ENCODE data around the gene C2orf15. TPM values are rescaled to one million over a fixed set of nuclear protein-coding genes. Genes with fewer than 3 reads are reported as not detected.

The C2orf15 gene, protein sequence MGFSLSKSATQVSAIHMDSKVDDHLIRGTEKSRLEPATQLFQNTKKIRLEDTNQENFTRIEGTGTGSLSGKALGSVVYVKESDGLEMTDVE
- total RNA-seq: under 0.01 TPM in 1 of 2 replicates, not detected in the other
- 0.07 and 0.09 TPM in 2 replicates for polyA plus RNA-seq
- polyA plus RNA-seq (2012): 0.09 and 0.13 TPM in 2 replicates
- polyA minus RNA-seq (ENCODE audit: low replicate concordance): not detected in 2 replicates

DNA sequence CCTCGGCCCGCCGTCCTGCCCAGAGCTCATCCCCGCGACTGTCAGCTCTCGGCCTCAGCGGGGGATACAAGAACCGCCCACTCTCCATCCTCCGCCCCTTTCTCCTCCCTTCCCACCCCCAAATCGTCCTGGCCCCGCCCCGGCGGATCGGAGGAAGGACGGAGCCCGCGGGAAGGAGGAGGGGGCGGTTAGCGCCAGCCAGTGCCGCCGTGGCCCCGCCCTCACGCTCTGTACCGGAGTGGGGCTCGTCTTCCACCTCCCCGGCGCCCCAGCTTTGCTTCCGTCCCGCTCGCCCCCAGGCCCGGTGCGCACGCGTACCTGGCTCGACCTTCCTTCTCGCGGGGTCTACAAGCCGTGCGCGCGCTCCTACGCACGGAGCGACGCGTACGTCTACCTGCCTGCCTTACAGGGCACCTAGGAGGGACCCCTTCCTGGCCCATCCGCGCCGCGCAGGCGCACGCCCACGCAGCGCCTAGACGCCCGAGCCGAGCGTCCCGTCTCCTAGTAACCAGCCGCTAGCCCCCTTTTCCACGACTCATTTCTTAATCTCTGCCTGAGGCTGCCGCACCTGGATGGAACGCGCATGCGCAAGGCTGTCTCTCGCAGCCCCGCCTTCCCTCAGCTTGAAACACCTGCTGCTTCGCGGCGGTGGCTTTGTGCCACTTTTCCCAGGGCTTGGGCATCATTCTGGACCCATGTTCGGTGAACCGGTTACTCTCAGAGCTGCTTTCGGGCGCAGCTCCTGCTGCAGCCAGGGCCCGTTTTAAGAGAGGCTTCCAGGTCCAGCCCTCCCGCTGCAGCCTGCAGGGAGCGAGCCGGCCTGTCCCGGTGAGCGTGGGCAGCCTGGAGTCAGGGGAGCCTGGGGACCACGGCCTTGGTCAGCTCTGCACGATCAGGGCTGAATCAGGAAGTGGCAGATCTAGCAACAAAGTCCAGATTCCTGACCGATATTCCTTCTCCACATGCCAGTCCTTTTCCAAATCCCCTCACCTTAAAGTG lies at the start of gene C2orf15:
TSS of gene C2orf15 (plus strand) at position 598 of the 999 bp plus-strand sequence. CDS start 8,852 bp downstream, outside the sequence.
- Histone ChIP-seq H3K4me2 (ENCODE audit: extremely low read depth, insufficient read depth, low read length) (peak within 1 kb of the TSS; percentile 85), H3K4me1 (ENCODE audit: control insufficient read depth, extremely low read depth, insufficient read depth, low read length) (peaks cover 2% of the 10 kb centered on the region), H2AFZ (ENCODE audit: low read length) (peak within 1 kb of the TSS; percentile 87), H3K9ac (ENCODE audit: insufficient read depth, low read length) (peak within 1 kb of the TSS; percentile 42), H3K4me3 (replicated peaks in 1 of 4; ENCODE audit: control extremely low read depth in 1 of 4, insufficient read depth in 1 of 4, low read depth in 3 of 4, low read length in 4 of 4) (peak within 1 kb of the TSS; percentile 63 to 91 (median 74)), H3K27ac (ENCODE audit: insufficient read depth, low read length) (no peak within 1 kb of the TSS), H3K36me3 (ENCODE audit: control insufficient read depth, insufficient read depth, low read length) (no peaks in the 10 kb centered on the region), H3K79me2 (ENCODE audit: control insufficient read depth, insufficient read depth, low read length) (no peaks in the 10 kb centered on the region), H4K20me1 (ENCODE audit: control insufficient read depth, extremely low read depth, insufficient read depth, low read length) (no peaks in the 10 kb centered on the region), H3K27me3 (ENCODE audit: control insufficient read depth, insufficient read depth, low read length) (no peaks in the 10 kb centered on the region), H3K9me3 (ENCODE audit: control insufficient read depth, insufficient read depth, low read depth, low read length) (no peaks in the 10 kb centered on the region)
- TF ChIP-seq, protein P1, sequence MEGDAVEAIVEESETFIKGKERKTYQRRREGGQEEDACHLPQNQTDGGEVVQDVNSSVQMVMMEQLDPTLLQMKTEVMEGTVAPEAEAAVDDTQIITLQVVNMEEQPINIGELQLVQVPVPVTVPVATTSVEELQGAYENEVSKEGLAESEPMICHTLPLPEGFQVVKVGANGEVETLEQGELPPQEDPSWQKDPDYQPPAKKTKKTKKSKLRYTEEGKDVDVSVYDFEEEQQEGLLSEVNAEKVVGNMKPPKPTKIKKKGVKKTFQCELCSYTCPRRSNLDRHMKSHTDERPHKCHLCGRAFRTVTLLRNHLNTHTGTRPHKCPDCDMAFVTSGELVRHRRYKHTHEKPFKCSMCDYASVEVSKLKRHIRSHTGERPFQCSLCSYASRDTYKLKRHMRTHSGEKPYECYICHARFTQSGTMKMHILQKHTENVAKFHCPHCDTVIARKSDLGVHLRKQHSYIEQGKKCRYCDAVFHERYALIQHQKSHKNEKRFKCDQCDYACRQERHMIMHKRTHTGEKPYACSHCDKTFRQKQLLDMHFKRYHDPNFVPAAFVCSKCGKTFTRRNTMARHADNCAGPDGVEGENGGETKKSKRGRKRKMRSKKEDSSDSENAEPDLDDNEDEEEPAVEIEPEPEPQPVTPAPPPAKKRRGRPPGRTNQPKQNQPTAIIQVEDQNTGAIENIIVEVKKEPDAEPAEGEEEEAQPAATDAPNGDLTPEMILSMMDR (conservative IDR thresholded peaks at IDR 0.05 in 1 of 2, IDR thresholded peaks at IDR 0.05 in 1 of 2; ENCODE audit: low read depth in 1 of 2, low read length in 2 of 2): no peak
- TF ChIP-seq EZH2 (IDR thresholded peaks at IDR 0.05; ENCODE audit: low read length, missing control alignments): no peak
- DNase-seq (ENCODE audit: low read depth in 2 of 2): peak; percentile 78 to 82

DNA sequence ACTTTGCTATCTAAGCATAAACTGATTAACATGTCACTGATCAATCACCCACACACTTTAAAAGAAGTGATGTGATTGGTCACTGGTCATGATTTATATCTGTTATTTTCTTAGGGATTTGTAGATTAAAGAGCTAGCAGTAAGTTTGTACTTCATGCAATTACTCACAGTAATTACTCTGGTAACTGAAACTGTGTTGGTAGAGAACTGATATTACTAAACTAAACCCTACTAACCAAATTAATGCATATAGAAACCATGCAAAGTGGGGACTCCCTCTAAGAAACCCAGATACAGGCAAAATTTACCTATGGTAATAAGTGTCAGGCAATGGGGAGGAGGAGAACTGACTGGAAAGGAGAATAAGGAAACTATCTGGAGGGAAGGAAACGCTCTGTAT lies 44.8 kb upstream of the C2orf15 start:
- Histone ChIP-seq H3K9me3 (ENCODE audit: control insufficient read depth, insufficient read depth, low read depth, low read length) (no peaks in the 10 kb centered on the region), H3K4me1 (ENCODE audit: control insufficient read depth, extremely low read depth, insufficient read depth, low read length) (no peaks in the 10 kb centered on the region), H3K9ac (ENCODE audit: insufficient read depth, low read length) (no peak overlapping the region), H4K20me1 (ENCODE audit: control insufficient read depth, extremely low read depth, insufficient read depth, low read length) (no peaks in the 10 kb centered on the region), H3K4me2 (ENCODE audit: extremely low read depth, insufficient read depth, low read length) (no peak overlapping the region), H3K27ac (ENCODE audit: insufficient read depth, low read length) (no peak overlapping the region), H3K36me3 (ENCODE audit: control insufficient read depth, insufficient read depth, low read length) (no peaks in the 10 kb centered on the region), H3K79me2 (ENCODE audit: control insufficient read depth, insufficient read depth, low read length) (no peaks in the 10 kb centered on the region), H2AFZ (ENCODE audit: low read length) (no peak overlapping the region), H3K27me3 (ENCODE audit: control insufficient read depth, insufficient read depth, low read length) (no peaks in the 10 kb centered on the region), H3K4me3 (replicated peaks in 1 of 4; ENCODE audit: control extremely low read depth in 1 of 4, insufficient read depth in 1 of 4, low read depth in 3 of 4, low read length in 4 of 4) (no peak overlapping the region)
- no peak for DNase-seq (ENCODE audit: low read depth in 2 of 2)
- TF ChIP-seq EZH2 (IDR thresholded peaks at IDR 0.05; ENCODE audit: low read length, missing control alignments): no peak
- TF ChIP-seq, protein P1 (conservative IDR thresholded peaks at IDR 0.05 in 1 of 2, IDR thresholded peaks at IDR 0.05 in 1 of 2; ENCODE audit: low read depth in 1 of 2, low read length in 2 of 2): no peak

DNA sequence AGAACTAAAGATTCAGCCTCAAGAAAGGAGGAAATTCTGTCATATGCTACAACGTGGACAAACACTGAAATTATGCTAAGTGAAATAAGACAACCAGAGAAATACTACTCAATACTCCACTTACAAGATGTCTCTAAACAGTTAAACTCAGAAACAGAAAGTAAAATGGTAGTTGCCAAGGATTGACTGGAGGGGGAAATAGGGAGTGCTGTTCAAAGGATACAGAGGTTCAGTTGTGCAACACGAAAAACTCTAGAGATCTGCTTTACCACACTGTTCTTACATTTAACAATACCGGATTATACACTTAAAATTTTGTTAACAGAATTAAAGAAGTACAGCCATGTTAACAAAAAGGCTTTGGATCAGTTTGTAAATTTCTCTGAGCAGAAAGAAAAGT lies 39.8 kb upstream of the C2orf15 start:
- Histone ChIP-seq H3K9ac (ENCODE audit: insufficient read depth, low read length) (no peak overlapping the region), H3K36me3 (ENCODE audit: control insufficient read depth, insufficient read depth, low read length) (no peaks in the 10 kb centered on the region), H3K27me3 (ENCODE audit: control insufficient read depth, insufficient read depth, low read length) (no peaks in the 10 kb centered on the region), H3K4me1 (ENCODE audit: control insufficient read depth, extremely low read depth, insufficient read depth, low read length) (no peaks in the 10 kb centered on the region), H3K9me3 (ENCODE audit: control insufficient read depth, insufficient read depth, low read depth, low read length) (no peaks in the 10 kb centered on the region), H4K20me1 (ENCODE audit: control insufficient read depth, extremely low read depth, insufficient read depth, low read length) (no peaks in the 10 kb centered on the region), H3K4me2 (ENCODE audit: extremely low read depth, insufficient read depth, low read length) (no peak overlapping the region), H3K79me2 (ENCODE audit: control insufficient read depth, insufficient read depth, low read length) (no peaks in the 10 kb centered on the region), H3K27ac (ENCODE audit: insufficient read depth, low read length) (no peak overlapping the region), H3K4me3 (replicated peaks in 1 of 4; ENCODE audit: control extremely low read depth in 1 of 4, insufficient read depth in 1 of 4, low read depth in 3 of 4, low read length in 4 of 4) (no peak overlapping the region), H2AFZ (ENCODE audit: low read length) (peak overlapping the region; percentile 0)
- peak in 1 of 2 donors; percentile 40 for DNase-seq (ENCODE audit: low read depth in 2 of 2)
- TF ChIP-seq EZH2 (IDR thresholded peaks at IDR 0.05; ENCODE audit: low read length, missing control alignments): no peak
- TF ChIP-seq, protein P1 (conservative IDR thresholded peaks at IDR 0.05 in 1 of 2, IDR thresholded peaks at IDR 0.05 in 1 of 2; ENCODE audit: low read depth in 1 of 2, low read length in 2 of 2): peak in 1 of 2 donors; percentile 10
